Measurements from ENCODE around the gene PCSK5.
"Not testable (repeated sequence)": the region's sequence is repeated elsewhere in the genome, so short reads cannot be mapped to it uniquely, and the experiment has no call there.

Gene PCSK5

GRCh38 chr9:76022317-76022716 is 131.8 kb downstream of the PCSK5 start:
- DNase-seq = peak; percentile 8 to 21

GRCh38 chr9:76023715-76024195 is 133.3 kb downstream of the PCSK5 start:
- no peak for DNase-seq

DNA sequence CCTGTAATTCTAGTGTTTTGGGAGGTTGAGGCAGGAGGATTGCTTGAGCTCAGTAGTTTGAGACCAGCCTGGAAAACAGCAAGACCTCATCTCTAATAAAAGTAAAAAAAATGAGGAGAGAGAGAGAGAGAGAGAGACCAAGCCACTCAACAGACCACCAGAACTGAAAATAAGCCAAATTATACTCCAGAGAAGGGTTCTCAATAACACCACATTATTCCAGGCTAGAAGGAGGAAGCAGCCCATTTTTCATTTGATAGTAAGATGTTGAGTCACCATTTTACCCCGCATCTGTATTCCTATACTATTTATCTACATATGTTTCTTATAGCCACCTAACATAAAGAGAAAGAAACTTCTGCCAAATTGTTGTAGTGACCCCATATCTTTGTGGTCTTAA is 134.8 kb downstream of the PCSK5 start:
- DNase-seq = no peak

GRCh38 chr9:76026796-76027195 is 136.3 kb downstream of the PCSK5 start:
- no peak for DNase-seq

DNA sequence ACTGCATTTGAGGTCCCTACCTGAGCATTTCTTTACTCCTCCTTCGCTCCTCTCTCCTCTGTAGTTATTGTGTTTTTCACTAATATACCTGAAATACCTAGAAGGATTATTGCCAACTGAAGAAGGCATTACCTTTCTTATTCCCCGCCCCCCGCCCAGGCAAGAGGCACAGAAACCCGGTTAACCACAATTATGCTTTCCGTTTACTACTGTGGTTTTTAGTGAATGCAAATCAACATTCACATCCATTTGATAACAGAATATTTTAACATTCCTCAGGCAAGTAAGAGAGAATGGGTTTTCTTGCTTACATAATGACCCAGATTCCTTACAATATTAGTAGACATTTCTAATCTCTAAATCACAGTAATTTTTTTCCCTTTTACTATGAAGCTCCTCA is 136.9 kb downstream of the PCSK5 start:
- no peak for DNase-seq

DNA sequence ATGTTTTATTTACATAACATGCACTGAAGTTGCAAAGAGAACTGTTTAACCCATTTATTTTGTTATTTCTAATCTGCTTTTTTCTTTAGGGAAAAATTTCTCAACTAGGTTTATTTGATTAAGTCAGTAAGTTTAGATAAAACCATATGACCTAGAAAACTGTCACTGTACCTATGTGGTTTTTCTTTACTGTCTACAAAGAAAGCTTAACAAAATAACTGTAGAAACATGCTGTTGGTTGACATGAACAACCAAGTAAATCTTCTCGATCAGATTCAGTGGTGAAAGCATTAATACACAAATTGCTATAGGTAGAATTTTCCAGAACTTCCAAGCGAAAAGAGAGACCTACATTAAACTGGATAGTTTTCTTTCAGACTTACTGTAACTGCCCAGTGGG is 137.4 kb downstream of the PCSK5 start:
- no peak for DNase-seq

DNA sequence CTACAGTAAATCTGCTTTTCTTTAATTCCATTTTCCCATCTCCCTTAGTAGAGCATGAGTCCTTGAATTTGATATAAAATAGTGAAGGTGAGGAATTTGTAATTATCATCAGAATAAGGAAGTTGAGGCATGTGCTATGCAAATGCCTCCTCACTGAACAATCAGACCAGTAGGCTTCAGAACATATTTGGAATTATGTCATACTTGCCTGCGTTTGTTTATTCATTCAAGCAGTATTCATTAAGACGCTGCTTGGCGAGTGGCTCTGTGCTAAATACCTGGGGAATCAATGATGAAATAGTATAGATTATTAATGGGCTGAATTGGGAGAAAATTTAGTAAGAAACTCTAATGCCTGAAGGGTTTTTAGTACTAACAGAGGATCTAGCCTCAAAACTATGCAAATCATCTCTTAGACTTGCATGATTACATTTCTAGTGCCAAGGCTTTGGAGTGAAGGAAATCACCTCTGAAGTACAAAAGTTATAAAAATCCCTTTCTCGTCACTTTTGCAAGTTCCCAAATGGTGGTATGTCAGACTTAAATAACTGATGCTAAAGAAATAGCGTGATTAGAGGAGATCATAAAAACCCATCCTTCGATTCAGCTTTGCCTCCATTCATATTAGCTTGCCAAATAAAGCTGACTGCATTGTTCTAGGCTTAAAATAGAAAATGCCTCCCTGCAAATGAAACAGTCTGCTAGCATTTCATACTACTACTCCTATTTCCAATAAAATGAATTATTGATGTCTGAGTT is 141.7 kb downstream of the PCSK5 start:
- DNase-seq = no peak

DNA sequence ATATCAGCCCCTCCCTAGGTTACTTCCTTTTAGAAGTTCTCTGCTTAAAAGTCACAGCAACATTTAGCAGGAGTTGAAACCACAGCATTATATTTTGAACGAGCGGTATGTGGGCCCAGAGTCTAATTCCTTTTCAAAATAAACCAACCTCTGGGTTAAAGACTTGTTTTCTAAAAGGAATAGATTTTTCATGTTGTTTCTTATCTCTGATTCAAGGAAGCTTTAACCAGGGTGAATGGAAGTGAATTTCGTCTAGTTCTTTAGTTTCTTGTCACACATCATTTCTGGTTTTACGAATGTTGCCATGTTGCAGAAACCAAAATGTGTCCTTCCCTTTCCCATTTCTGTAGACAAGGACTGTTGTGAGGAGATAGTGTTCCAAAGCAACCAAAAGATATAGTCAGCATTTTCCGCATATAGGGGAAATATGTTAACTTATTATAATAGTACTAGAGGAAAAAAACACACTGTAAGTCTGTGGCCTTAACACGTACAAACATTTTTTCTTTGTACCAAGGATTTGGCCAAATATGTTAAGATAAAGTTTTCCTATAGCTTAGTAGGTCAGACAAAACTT is 142.4 kb downstream of the PCSK5 start:
- no peak for DNase-seq

- no peak for DNase-seq
These were observed 143.6 kb downstream of the PCSK5 start for GRCh38 chr9:76034049-76034448.

DNA sequence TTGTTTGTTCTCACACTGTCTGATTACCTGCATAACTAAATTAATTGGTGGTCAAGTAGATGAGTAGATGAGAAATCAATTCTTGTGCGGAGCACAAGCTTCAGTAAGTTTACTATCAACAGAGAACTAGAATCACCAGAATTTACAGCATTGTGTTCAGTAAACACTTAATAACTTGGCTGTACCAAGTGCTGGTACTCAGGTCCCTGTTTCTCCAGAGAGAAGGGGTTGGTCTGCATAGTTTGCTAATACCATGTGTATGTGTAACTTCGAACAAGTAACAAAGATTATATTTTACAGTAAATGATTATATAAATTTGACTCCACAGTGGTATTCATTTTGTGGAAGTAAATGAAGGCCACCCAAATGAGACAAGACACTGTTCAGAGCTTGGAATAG is 146.3 kb downstream of the PCSK5 start:
- no peak for DNase-seq

DNA sequence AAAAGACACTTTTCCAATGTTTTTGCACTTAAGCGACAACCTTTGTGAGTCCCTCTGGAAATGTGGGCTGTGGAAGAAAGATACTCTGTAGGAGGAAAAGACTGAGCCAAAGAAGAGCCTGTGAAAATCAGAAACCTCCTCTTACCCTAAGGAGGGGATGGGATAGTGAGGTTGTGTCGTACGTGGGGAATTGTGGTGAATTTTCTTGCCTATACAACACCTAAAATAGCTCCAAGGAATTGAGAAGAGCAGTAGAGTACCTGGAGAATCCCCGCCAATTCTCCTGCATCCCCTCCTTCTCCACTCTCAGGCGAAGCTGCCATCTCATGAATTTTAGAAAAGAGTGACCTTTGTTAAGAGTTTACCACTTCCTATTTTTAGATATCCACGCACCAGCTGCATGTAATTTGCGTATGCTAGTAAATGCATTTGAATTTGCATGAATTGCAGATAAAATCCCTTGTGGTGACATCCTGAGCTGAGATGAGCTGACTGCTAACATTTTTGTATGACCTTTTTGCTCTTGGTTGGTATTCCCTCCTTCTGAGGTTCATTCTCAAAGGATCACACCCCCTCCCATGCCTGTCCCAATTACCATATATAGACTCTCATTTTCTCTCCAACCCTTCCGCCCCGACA is 147.2 kb downstream of the PCSK5 start:
- no peak for DNase-seq

DNA sequence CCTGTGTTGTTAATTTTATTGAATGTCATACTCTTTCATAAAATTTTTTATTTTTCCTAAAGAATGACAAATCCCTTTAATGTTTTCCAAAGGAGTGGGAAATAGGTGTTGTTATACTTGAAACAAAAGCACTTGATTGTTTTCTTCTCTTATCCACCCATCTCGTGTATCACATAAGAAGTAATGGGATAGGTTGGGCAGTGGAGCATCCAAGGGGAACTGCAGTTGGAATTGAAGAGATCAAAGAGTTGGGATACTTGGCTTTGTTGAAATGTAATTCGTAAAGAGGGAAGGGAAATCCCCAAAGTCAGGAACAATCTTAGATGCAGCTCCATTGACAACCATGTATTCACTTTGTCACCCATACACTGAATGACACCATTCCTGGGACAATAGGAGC is 148.0 kb downstream of the PCSK5 start:
- DNase-seq = no peak

DNA sequence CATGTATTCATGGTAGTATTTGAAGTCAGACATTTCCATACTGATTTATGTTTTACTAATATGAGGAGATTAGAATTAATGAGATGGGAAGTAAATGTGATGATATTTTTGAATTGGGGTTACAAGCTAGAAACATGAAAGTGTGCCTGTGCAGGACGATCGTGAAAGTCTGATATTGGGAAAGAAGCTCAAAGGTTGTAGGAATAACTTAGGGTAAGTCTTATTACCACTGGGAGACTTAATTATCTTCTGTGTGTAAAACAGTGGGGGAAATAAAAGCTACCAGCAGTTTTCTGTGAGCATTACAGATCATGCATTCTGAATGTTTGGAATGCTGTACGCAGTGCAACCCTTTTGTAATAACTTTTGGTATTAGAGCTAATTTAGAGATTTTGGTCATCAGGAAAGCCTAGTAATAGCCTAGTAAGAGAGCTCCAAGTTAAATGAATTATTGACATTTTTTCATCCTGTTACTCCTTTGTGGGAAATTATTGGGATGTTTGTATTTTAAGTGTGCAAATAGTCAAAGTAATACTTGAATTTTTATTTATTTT is 153.9 kb downstream of the PCSK5 start:
- no peak for DNase-seq

DNA sequence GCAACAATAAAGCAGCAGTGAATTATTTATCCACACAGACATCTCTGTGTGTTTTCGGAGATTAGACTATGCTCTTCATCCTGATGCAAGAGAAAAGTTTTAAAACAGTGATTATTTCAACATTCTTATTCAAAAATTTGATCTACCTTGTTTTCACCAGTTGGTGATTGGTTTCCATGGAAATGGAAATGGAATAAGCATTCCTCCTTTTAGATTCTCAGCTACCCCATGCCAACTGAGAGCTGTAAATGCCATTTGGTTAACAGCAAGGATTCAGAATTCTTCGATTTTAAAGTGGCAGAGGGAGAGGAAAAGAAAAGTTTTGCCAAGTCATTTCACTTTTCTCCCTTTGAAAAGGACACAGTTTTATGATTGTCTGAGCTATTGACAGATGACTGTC is 154.7 kb downstream of the PCSK5 start:
- no peak for DNase-seq

DNA sequence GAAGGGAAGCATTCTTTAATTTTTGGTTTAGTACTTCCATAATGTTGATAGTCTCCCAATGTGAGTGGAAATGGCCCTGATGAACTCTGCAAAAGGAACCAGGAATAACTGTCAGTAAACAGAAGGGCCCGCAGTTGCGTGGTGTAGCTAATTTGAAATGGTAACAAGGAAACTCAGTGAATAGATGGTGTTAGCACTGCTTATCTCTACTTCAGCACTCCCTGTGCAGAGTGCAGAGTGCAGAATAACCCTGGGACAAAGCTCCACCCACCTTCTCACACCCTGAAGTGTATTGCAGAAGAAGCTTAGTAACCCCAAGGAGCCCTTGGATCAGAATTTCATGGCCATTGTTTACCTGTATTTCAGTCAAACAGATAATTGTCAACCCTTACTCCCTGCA is 158.9 kb downstream of the PCSK5 start:
- DNase-seq = no peak

- DNase-seq = no peak
These were observed 177.2 kb downstream of the PCSK5 start for GRCh38 chr9:76067696-76068095.

- no peak for DNase-seq
These were observed 187.1 kb downstream of the PCSK5 start for GRCh38 chr9:76077537-76077936.

DNA sequence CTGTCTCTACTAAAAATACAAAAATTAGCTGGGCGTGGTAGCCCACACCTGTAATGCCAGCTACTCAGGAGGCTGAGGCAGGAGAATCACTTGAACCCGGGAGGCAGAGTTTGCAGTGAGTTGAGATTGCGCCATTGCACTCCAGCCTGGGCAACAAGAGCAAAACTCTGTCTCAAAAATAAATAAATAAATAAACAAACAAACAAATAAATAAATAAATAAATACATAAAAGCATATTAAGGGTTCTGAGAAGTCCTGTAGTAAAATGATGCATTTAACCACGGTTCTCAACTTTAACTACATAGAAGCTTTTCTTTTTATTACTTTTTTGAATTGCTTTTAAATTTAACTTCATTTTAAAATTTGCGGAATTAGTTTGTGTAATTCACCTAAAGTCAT is 190.8 kb downstream of the PCSK5 start:
- not testable (repeated sequence) for DNase-seq

DNA sequence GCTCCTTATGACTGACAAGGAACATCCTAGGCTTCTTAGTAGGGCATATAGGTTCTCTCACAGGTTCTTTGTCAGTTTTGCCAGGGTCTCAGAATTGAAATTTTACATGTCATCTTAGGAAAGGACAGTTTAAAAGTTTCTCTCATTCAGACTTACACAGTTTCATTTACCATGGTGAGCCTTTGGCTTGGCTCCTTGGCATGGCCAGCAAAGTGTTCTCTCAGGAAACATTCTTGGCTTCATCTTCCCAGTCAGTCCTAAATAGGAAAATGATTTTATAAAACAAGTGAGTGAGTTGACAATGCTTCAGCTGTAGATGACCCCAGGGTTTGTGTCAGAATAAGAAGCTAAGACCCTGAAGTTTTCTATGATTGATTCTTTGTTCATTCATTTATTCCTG is 191.6 kb downstream of the PCSK5 start:
- DNase-seq = no peak

- no peak for DNase-seq
These were observed 195.1 kb downstream of the PCSK5 start for GRCh38 chr9:76085596-76085995.

GRCh38 chr9:76086539-76086938 is 196.1 kb downstream of the PCSK5 start:
- no peak for DNase-seq

DNA sequence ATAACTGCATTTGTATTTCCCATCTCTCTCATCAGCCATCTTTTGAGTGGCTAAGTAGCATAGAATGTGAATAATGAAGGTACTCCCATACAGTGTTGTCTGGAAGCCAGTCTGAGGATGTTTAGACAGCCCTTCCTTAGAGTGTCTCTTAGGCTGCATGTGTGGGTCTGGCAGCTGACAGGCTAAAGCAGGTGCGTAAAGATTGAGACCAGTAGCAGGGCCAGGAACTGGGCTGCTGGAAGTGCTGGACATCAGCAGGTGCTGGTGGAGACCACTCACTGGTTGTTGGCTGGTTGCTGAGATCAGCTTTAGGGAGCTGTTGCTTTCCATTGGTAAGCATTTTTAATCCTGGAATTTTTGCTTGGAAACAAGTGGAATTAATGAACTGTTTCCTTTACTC is 197.5 kb downstream of the PCSK5 start:
- no peak for DNase-seq

DNA sequence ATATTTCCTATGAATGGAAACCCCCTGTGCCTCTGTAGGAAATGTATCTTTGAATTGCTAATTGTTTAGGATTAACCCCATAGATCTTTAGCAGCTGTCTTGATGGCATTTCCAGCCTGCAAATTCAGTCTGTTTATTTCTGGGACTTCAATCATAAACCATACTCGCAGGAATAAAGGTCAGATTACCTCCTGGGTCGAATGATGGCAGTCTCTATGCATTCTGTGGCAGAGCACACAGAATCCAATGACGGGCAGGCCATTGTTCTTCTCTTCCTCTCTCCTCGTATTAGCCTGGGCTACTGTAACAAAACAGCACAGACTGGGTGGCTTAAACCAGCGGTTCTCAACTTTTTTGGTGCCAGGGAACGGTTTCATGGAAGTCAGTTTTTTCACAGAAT is 199.9 kb downstream of the PCSK5 start:
- no peak for DNase-seq

- DNase-seq = no peak
These were observed 200.4 kb downstream of the PCSK5 start for GRCh38 chr9:76090909-76091308.
